GM12875 (cell line): ENCODE measurements around the gene CNTNAP2.

Experiments used
- H3K4me3 ChIP-seq: one replicate; pipeline ENCODE4 v1.5.1; 2011; ENCODE audit warnings: low read depth, low read length, control low read depth
- CTCF ChIP-seq: IDR thresholded peaks from 2 replicates; pipeline ENCODE4 v1.5.1; 2011; ENCODE audit warnings: low read depth, mild to moderate bottlenecking, control low read depth, inconsistent platforms, low read length, moderate library complexity, borderline replicate concordance; ENCODE audit not compliant: insufficient read depth

The CNTNAP2 gene

GRCh38 chr7:147170341-147171012, 1053.9 kb downstream of the CNTNAP2 start:
- H3K4me3 ChIP-seq, result no peak overlapping the region
- TF ChIP-seq CTCF, result no peak

GRCh38 chr7:147171013-147171391, 1054.4 kb downstream of the CNTNAP2 start:
- no peak overlapping the region for H3K4me3 ChIP-seq
- TF ChIP-seq CTCF, result no peak

- TF ChIP-seq CTCF, result no peak
- no peak overlapping the region for H3K4me3 ChIP-seq
These were observed 1057.3 kb downstream of the CNTNAP2 start for GRCh38 chr7:147173883-147174282.

GRCh38 chr7:147182874-147183273, 1066.3 kb downstream of the CNTNAP2 start:
- no peak overlapping the region for H3K4me3 ChIP-seq
- TF ChIP-seq CTCF, result no peak

GRCh38 chr7:147183276-147183675, 1066.7 kb downstream of the CNTNAP2 start:
- no peak overlapping the region for H3K4me3 ChIP-seq
- TF ChIP-seq CTCF, result no peak

- TF ChIP-seq CTCF, result no peak
- H3K4me3 ChIP-seq, result no peak overlapping the region
These were observed 1071.9 kb downstream of the CNTNAP2 start for GRCh38 chr7:147188467-147188866.

GRCh38 chr7:147193476-147193875, 1076.9 kb downstream of the CNTNAP2 start:
- TF ChIP-seq CTCF, result no peak
- H3K4me3 ChIP-seq, result no peak overlapping the region
